GM21576 (cell line): ENCODE data around the gene SEC22C.

ENCODE experiments used
- ATAC-seq: cut with Tn5 transposase; IDR thresholded peaks from one replicate; pipeline ENCODE4 v1.9.1; 2021; ENCODE audit warnings: mild to moderate bottlenecking, moderate library complexity; ENCODE audit not compliant: unreplicated experiment

The SEC22C gene

DNA sequence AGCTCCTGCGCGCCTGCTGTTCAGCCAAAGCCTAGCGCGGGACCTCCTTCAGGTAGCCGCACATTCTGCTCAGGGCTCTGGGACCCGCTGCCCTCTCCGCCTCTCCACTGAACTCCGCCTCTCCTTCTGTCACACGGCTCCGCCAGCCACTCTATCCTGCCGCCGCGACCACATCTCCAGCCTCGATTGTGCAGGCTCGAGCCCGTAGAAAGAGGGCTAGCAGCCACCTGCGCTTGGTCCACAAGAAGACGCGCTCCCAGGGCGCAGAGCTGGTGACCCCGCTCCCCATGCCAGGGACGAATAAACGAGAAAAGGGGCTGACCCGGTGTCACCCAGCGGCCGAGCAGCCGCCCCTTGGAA lies 80.5 kb downstream of the SEC22C start:
- ATAC-seq, result no peak

DNA sequence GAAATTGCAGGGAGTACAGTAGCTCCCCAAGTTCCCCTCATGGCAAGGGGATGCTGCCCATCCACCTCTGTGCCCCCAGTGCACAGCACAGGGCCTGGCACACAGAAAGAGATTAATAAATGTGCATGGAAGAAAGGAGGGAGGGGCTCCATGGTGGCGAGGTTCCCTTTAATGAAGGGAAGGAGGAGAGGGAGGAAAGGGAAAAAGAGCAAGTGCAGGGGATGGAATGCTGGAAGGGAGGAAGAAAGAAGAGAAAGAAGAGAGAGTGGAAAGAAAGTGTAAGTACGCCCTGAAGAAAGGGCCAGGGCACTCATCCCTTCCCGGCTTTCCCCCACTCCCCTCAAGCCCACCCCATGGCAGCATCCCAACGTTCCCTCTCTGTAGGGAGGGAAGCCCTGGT lies 80.9 kb downstream of the SEC22C start:
- ATAC-seq, result no peak

DNA sequence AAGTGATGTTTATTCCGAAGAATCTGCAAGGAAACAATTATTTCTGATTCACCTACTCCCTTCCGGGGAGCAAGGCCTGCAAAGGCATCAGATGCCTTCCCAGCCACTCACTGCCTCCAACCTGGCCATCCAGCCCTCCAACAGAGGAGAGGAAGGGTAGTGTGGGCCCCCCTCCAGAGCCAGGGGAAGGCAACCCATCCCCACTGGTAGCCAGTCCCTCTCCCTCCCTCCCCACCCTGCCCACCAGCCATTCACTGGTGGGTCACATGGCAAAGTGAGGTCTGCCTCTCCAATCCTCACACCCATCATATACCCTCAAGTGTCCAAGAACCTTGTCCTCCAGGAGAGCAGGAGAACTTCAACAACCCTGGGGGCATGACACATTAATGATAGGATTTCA lies 81.7 kb downstream of the SEC22C start:
- ATAC-seq, result no peak

DNA sequence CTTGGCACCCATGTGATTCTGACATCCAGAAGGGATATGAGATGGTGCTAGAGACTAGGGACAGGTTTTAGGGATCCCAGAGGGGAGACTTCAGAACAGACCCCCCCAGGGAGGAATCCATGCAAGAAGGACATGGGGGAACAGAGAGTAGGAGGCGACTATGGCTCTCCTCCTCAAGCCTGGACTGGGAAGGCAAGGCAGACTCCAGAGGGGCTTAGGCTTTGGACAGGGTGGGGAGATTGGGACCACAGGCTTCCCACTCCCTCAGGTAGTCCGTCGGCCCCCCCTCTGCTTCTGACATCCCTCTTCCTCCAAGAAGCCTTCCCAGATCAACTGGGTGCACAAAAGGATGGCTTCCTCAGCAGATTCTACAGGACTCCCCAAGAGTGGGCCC lies 82.3 kb downstream of the SEC22C start:
- ATAC-seq, result no peak

DNA sequence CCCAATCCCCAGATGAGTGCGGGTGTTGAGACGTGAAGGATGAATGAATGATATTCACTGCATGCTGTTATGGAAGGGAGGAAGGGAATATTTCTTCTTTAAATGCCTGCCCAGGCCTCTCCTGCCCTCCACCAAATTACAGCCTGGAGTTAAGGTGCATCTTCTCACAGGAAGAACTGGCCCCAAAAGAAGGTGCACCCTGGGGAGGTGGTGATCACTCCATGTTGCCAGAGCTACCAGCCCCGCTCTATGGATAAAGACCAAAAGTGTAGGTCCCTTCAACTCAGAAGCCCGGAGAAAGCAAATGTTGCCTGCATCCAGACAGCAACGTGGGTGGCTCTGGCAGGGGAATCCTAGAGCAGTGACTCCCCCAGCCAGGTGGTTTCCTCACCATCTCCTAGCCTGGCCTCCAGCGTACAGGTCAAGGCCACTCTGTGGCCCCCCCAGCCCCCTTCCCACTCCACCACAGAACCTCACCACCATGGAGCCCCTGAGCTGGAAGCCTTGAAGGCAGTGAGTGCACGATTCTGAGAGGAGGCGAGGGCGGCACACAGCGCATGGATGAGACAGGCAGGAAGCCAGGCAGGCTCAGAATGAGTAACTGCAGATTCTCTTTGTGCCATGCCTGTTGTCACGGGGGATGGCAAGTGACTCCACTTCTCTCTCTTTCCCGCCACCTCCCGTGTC lies 82.8 kb downstream of the SEC22C start:
- no peak for ATAC-seq

DNA sequence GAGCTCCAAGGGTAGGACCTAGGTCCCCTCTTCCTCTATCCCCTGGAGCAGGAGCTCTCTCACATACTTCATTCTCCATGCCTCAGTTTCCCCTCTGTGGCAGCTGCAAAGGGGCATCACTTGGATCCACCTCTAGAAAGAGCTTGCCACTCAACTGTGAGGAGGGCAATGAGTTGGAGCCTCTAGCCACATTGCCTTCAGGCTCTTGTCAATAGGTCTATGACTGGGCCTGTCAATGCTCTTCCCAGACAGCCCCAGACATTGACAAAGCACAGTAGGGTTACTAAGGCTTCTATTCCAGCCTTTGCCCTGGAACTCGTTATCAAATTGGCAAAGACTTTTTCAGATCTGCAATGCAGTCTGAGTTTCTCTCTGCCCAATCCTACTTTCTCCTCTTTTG lies 83.7 kb downstream of the SEC22C start:
- no peak for ATAC-seq
